Neural progenitor cell (in vitro differentiated cells): ENCODE data around the gene LCE5A.

ENCODE experiments used
- EZH2 ChIP-seq: fragments of 200-600 bp; sonication (generic); IDR thresholded peaks from 2 replicates; pipeline ENCODE4 v1.6.1; 2017; ENCODE audit warnings: antibody characterized with exemption, mild to moderate bottlenecking, moderate library complexity
- EZH2phosphoT487 ChIP-seq: fragments of 200-600 bp; sonication (generic); IDR thresholded peaks from 2 replicates; pipeline ENCODE4 v1.6.1; 2017; ENCODE audit warnings: antibody characterized with exemption
- TF ChIP-seq, protein P1 (sequence below): fragments of 200-600 bp; sonication (generic); IDR thresholded peaks from 2 replicates; pipeline ENCODE4 v1.5.1; 2017; ENCODE audit warnings: antibody characterized with exemption, mild to moderate bottlenecking

DNA sequence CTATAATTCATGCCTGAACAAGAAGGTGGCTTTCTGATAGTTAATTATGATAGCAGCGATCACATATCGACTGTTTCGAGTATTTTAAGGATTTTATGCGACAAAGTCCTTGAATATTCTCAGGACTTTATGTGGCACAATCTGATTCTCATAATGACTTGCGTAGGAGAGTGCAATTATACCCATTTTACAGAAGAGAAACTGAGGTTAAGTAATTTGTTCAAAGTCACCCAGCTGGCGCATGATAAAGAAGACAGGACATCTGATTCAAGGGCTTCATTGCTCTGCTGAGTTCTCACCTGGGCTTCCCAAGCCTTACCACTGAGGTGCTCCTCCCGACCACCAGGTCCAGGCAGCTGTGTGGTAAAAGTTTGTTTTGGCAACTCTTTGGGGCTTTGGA, 5.5 kb downstream of the LCE5A start:
- TF ChIP-seq EZH2phosphoT487 (no peak), EZH2 (no peak)
- TF ChIP-seq, protein P1, sequence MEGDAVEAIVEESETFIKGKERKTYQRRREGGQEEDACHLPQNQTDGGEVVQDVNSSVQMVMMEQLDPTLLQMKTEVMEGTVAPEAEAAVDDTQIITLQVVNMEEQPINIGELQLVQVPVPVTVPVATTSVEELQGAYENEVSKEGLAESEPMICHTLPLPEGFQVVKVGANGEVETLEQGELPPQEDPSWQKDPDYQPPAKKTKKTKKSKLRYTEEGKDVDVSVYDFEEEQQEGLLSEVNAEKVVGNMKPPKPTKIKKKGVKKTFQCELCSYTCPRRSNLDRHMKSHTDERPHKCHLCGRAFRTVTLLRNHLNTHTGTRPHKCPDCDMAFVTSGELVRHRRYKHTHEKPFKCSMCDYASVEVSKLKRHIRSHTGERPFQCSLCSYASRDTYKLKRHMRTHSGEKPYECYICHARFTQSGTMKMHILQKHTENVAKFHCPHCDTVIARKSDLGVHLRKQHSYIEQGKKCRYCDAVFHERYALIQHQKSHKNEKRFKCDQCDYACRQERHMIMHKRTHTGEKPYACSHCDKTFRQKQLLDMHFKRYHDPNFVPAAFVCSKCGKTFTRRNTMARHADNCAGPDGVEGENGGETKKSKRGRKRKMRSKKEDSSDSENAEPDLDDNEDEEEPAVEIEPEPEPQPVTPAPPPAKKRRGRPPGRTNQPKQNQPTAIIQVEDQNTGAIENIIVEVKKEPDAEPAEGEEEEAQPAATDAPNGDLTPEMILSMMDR, result no peak
